NCI-H510A (cell line): ENCODE measurements around the gene CNMD.
"Not testable (repeated sequence)": the region's sequence is repeated elsewhere in the genome, so short reads cannot be mapped to it uniquely, and the experiment has no call there.

Experiments used
- DNase-seq: peaks from one replicate; lab custom pipeline; 2025; lab: John Stamatoyannopoulos, UW

The CNMD gene

GRCh38 chr13:52686376-52686775, 53.2 kb downstream of the CNMD start:
- no peak for DNase-seq

- DNase-seq = not testable (repeated sequence)
These were observed 53.8 kb downstream of the CNMD start for GRCh38 chr13:52685806-52686205.

- DNase-seq = no peak
These were observed 61.8 kb downstream of the CNMD start for GRCh38 chr13:52677823-52678222.

- no peak for DNase-seq
These were observed 66.2 kb downstream of the CNMD start for GRCh38 chr13:52673465-52673864.

- DNase-seq = no peak
These were observed 68.9 kb downstream of the CNMD start for GRCh38 chr13:52670726-52671125.

- DNase-seq = no peak
These were observed 69.9 kb downstream of the CNMD start for GRCh38 chr13:52669677-52670076.

GRCh38 chr13:52665325-52665724, 74.3 kb downstream of the CNMD start:
- no peak for DNase-seq

- no peak for DNase-seq
These were observed 75.3 kb downstream of the CNMD start for GRCh38 chr13:52664272-52664671.

- no peak for DNase-seq
These were observed 80.3 kb downstream of the CNMD start for GRCh38 chr13:52659340-52659739.
